H1 (cell line): ENCODE measurements around the gene CLEC7A. TPM values are rescaled to one million over a fixed set of nuclear protein-coding genes. Genes with fewer than 3 reads are reported as not detected.

Source experiments
- CTCF ChIA-PET: fragments of 300-600 bp; sonication (Branson Sonifier 250); formaldehyde crosslinking; loops from one replicate; lab custom pipeline; 2021; ENCODE audit not compliant: partially characterized antibody; lab: Charles Lee
- POLR2A ChIA-PET: fragments of 300-600 bp; sonication (Branson Sonifier 250); formaldehyde crosslinking; loops from one replicate; lab custom pipeline; 2021; ENCODE audit warnings: inconsistent platforms; ENCODE audit not compliant: partially characterized antibody; lab: Charles Lee
- DNase-seq, 2 experiments: peaks; one replicate each; pipeline versions ENCODE4 v3.0.0 to v3.0.0-alpha.2; 2010 to 2022; ENCODE audit warnings: low spot score in 2 of 2, low read depth in 1 of 2, mixed read lengths in 1 of 2
- FAIRE-seq: peaks from 2 replicates; lab custom pipeline; 2011; peaks lifted over from hg19 to GRCh38; lab: Jason Lieb, UNC
- H2AFZ ChIP-seq: 2 replicates; pipeline ENCODE4 v1.8.1; 2012; ENCODE audit warnings: low read length, inconsistent platforms
- H2AK5ac ChIP-seq: 2 replicates; pipeline ENCODE4 v1.6.1; 2013; ENCODE audit warnings: low read depth, low read length
- H2BK120ac ChIP-seq: replicated peaks from 2 replicates; pipeline ENCODE3; 2013; ENCODE audit warnings: low read depth, low read length, inconsistent platforms
- H2BK12ac ChIP-seq: 2 replicates; pipeline ENCODE4 v1.6.1; 2013; ENCODE audit warnings: low read depth, low read length
- H2BK15ac ChIP-seq: 2 replicates; pipeline ENCODE4 v1.6.1; 2013; ENCODE audit warnings: low read length
- H2BK20ac ChIP-seq: 2 replicates; pipeline ENCODE4 v1.6.1; 2013; ENCODE audit warnings: low read length
- H2BK5ac ChIP-seq: 2 replicates; pipeline ENCODE4 v1.6.1; 2013; ENCODE audit warnings: low read depth, low read length
- H3K14ac ChIP-seq: 2 replicates; pipeline ENCODE4 v1.6.1; 2013; ENCODE audit warnings: inconsistent platforms; ENCODE audit not compliant: insufficient read length
- H3K18ac ChIP-seq: 2 replicates; pipeline ENCODE4 v1.6.1; 2013; ENCODE audit warnings: low read length; ENCODE audit errors: extremely low read depth
- H3K23ac ChIP-seq: 2 replicates; pipeline ENCODE4 v1.6.1; 2013; ENCODE audit warnings: inconsistent platforms; ENCODE audit not compliant: insufficient read length
- H3K23me2 ChIP-seq: 2 replicates; pipeline ENCODE4 v1.6.1; 2013; ENCODE audit warnings: low read depth, low read length
- H3K27ac ChIP-seq: 2 replicates; pipeline ENCODE4 v1.6.1; 2011; ENCODE audit warnings: low read depth, low read length, inconsistent platforms
- H3K27me3 ChIP-seq, 4 experiments: replicated peaks in 1 of 4; 1 replicate in 1 of 4; 2 replicates in 3 of 4; pipeline versions ENCODE4 v1.6.1 to v1.8.1; 2011 to 2013; ENCODE audit warnings: low read length in 3 of 4, mild to moderate bottlenecking in 3 of 4, inconsistent platforms in 2 of 4, mixed read lengths in 2 of 4, moderate library complexity in 1 of 4; ENCODE audit not compliant: control insufficient read depth in 3 of 4, insufficient read depth in 3 of 4; ENCODE audit errors: extremely low read depth in 1 of 4
- H3K36me3 ChIP-seq, 4 experiments: 2 replicates each; pipeline versions ENCODE4 v1.6.1 to v1.8.1; 2011 to 2013; ENCODE audit warnings: mild to moderate bottlenecking in 4 of 4, low read length in 3 of 4, moderate library complexity in 2 of 4, control low read depth in 1 of 4, inconsistent platforms in 1 of 4; ENCODE audit not compliant: insufficient read depth in 4 of 4, control insufficient read depth in 2 of 4
- H3K4ac ChIP-seq: replicated peaks from 2 replicates; pipeline ENCODE3; 2013; ENCODE audit warnings: low read length, low read depth, mixed read lengths, inconsistent platforms; ENCODE audit not compliant: insufficient read length
- H3K4me1 ChIP-seq, 4 experiments: replicated peaks in 1 of 4; 1 replicate in 1 of 4; 2 replicates in 3 of 4; pipeline versions ENCODE4 v1.6.1 to v1.8.1; 2011 to 2013; ENCODE audit warnings: low read length in 3 of 4, inconsistent platforms in 2 of 4, mixed read lengths in 1 of 4; ENCODE audit not compliant: insufficient read depth in 4 of 4, control insufficient read depth in 3 of 4
- H3K4me2 ChIP-seq, 2 experiments: 2 replicates each; pipeline versions ENCODE4 v1.6.1 to v1.8.1; 2011 to 2013; ENCODE audit warnings: low read depth in 2 of 2, low read length in 2 of 2, control low read depth in 1 of 2, inconsistent platforms in 1 of 2, mild to moderate bottlenecking in 1 of 2; ENCODE audit not compliant: insufficient read depth in 1 of 2
- H3K4me3 ChIP-seq, 4 experiments: fragments of 200-600, 300-600 bp in 1 of 4; sonication (generic), shearing (Covaris generic), sonication (Bioruptor Twin) in 1 of 4; 2 replicates each; pipeline versions ENCODE4 v1.5.1 to v1.8.1; 2011 to 2016; ENCODE audit warnings: low read length in 4 of 4, low read depth in 3 of 4, control low read depth in 2 of 4, inconsistent platforms in 2 of 4, mild to moderate bottlenecking in 2 of 4, mixed read lengths in 1 of 4, moderate library complexity in 1 of 4; ENCODE audit not compliant: insufficient read depth in 2 of 4; ENCODE audit errors: extremely low read depth in 1 of 4
- H3K56ac ChIP-seq: replicated peaks from 2 replicates; pipeline ENCODE3; 2013; ENCODE audit warnings: low read depth, mild to moderate bottlenecking, mixed read lengths, low read length, inconsistent platforms; ENCODE audit not compliant: insufficient read length
- H3K79me1 ChIP-seq: 2 replicates; pipeline ENCODE4 v1.6.1; 2013; ENCODE audit warnings: low read depth, low read length, control low read depth
- H3K79me2 ChIP-seq, 2 experiments: 2 replicates each; pipeline versions ENCODE4 v1.6.1 to v1.8.1; 2012 to 2013; ENCODE audit warnings: low read length in 2 of 2, mild to moderate bottlenecking in 2 of 2, inconsistent platforms in 1 of 2; ENCODE audit not compliant: insufficient read depth in 2 of 2, control insufficient read depth in 1 of 2
- H3K9ac ChIP-seq, 4 experiments: replicated peaks in 1 of 4; 1 replicate in 1 of 4; 2 replicates in 3 of 4; pipeline versions ENCODE4 v1.6.1 to v1.8.1; 2011 to 2013; ENCODE audit warnings: low read depth in 3 of 4, low read length in 3 of 4, control low read depth in 2 of 4, mild to moderate bottlenecking in 2 of 4, moderate library complexity in 2 of 4, inconsistent platforms in 1 of 4; ENCODE audit errors: extremely low read depth in 1 of 4
- H3K9me3 ChIP-seq, 2 experiments: 2 replicates each; pipeline versions ENCODE4 v1.6.1 to v1.8.1; 2012 to 2013; ENCODE audit warnings: mild to moderate bottlenecking in 2 of 2, moderate library complexity in 2 of 2, control low read depth in 1 of 2, inconsistent platforms in 1 of 2, low read depth in 1 of 2, low read length in 1 of 2, mixed read lengths in 1 of 2; ENCODE audit not compliant: insufficient read depth in 2 of 2
- H4K20me1 ChIP-seq, 2 experiments: replicated peaks in 1 of 2; 2 replicates each; pipeline versions ENCODE3 to v1.8.1; 2011 to 2013; ENCODE audit warnings: inconsistent platforms in 2 of 2, low read length in 2 of 2, mild to moderate bottlenecking in 1 of 2; ENCODE audit not compliant: insufficient read depth in 2 of 2, control insufficient read depth in 1 of 2
- H4K5ac ChIP-seq: 2 replicates; pipeline ENCODE4 v1.6.1; 2013; ENCODE audit warnings: low read length, low read depth, mixed read lengths, inconsistent platforms; ENCODE audit not compliant: insufficient read length
- H4K8ac ChIP-seq: 2 replicates; pipeline ENCODE4 v1.8.0; 2013; ENCODE audit warnings: mild to moderate bottlenecking, moderate library complexity, low read length, inconsistent platforms; ENCODE audit not compliant: insufficient read depth; ENCODE audit errors: extremely low read depth
- H4K91ac ChIP-seq: replicated peaks from 2 replicates; pipeline ENCODE3; 2013; ENCODE audit warnings: low read length, mixed read lengths, inconsistent platforms; ENCODE audit not compliant: insufficient read length
- CBX5 ChIP-seq: fragments of 300-800, 300-1000 bp; sonication (generic); IDR thresholded peaks from 2 replicates; pipeline ENCODE4 v1.7.1; 2016; ENCODE audit warnings: antibody characterized with exemption, low read length, low read depth
- CBX8 ChIP-seq: fragments of 300-800, 300-1000 bp; sonication (generic); IDR thresholded peaks from 2 replicates; pipeline ENCODE4 v1.7.1; 2016; ENCODE audit warnings: low read depth, low read length, borderline replicate concordance
- GTF2F1 ChIP-seq: IDR thresholded peaks from 2 replicates; pipeline ENCODE4 v1.6.1; 2012; ENCODE audit warnings: low read depth, low read length, improper control_type of control experiment, borderline replicate concordance
- KDM5A ChIP-seq: fragments of 200-600 bp; IDR thresholded peaks from 2 replicates; pipeline ENCODE4 v1.7.1; 2012; ENCODE audit warnings: mild to moderate bottlenecking, low read length, inconsistent platforms, mixed read lengths
- POLR2A ChIP-seq, 2 experiments: IDR thresholded peaks; 1 replicate in 1 of 2; 2 replicates in 1 of 2; pipeline ENCODE4 v1.6.1; 2011; ENCODE audit warnings: low read depth in 2 of 2, low read length in 2 of 2, mild to moderate bottlenecking in 2 of 2; ENCODE audit errors: control extremely low read depth in 1 of 2
- POLR2AphosphoS5 ChIP-seq: IDR thresholded peaks from 2 replicates; pipeline ENCODE4 v1.6.1; 2011; ENCODE audit warnings: low read depth, low read length
- SIN3A ChIP-seq, 2 experiments: IDR thresholded peaks in 1 of 2; conservative IDR thresholded peaks in 1 of 2; 2 replicates each; pipeline ENCODE4 v1.6.1; 2011 to 2012; ENCODE audit warnings: low read length in 2 of 2, improper control_type of control experiment in 1 of 2, low read depth in 1 of 2, mild to moderate bottlenecking in 1 of 2
- TAF1 ChIP-seq: IDR thresholded peaks from 2 replicates; pipeline ENCODE4 v1.6.1; 2011; ENCODE audit warnings: mild to moderate bottlenecking, low read depth, low read length
- TCF12 ChIP-seq: IDR thresholded peaks from 2 replicates; pipeline ENCODE4 v1.6.1; 2011; ENCODE audit warnings: low read depth, mild to moderate bottlenecking, low read length
- WGBS, 2 experiments: shearing (Covaris generic) in 1 of 2; methylation state at CpG; one replicate each; pipeline versions ENCODE4 v1.1.6 to v1.1.7; 2013 to 2015; ENCODE audit warnings: low lambda C conversion rate in 2 of 2, mixed read lengths in 2 of 2, inconsistent platforms in 1 of 2, low coverage in 1 of 2, missing lambda C conversion rate in 1 of 2; ENCODE audit not compliant: insufficient replicate concordance in 2 of 2, insufficient coverage in 1 of 2, insufficient read length in 1 of 2; ENCODE audit errors: extremely low coverage in 1 of 2, missing lambda C conversion rate in 1 of 2; 5-methylcytosine and 5-hydroxymethylcytosine counted together
- polyA plus RNA-seq, 7 experiments: library from polyadenylated mRNA; depleted of rRNA in 3 of 7; stranded (reverse) in 5 of 7; unstranded in 2 of 7; fragments of >200 nt in 5 of 7; fragments of 200-250 nt in 2 of 7; gene quantifications; 1 replicate in 5 of 7; 2 replicates in 1 of 7; 4 replicates in 1 of 7; pipeline versions ENCODE4 v1.2.1 to v1.2.3, GENCODE V29; 2011 to 2013; ENCODE audit warnings: missing spikeins in 2 of 7, mixed read lengths in 2 of 7
- total RNA-seq: library from RNA; stranded (reverse); fragmentation: NEBNext Ultra II Directional; extraction: Animal tissue kit (Norgen Biotek cat#: 25700); gene quantifications from 2 replicates; pipeline ENCODE4 v1.2.1, GENCODE V29; 2021
- TF ChIP-seq, protein P1 (sequence below): IDR thresholded peaks from 2 replicates; pipeline ENCODE4 v1.6.1; 2012; ENCODE audit warnings: inconsistent platforms

Gene CLEC7A
- total and polyA plus RNA-seq, 2 of the 8 experiments (the other 6 are each of a cell fraction or from before 2014, with no cell fraction given): 0.09 to 0.15 TPM

DNA sequence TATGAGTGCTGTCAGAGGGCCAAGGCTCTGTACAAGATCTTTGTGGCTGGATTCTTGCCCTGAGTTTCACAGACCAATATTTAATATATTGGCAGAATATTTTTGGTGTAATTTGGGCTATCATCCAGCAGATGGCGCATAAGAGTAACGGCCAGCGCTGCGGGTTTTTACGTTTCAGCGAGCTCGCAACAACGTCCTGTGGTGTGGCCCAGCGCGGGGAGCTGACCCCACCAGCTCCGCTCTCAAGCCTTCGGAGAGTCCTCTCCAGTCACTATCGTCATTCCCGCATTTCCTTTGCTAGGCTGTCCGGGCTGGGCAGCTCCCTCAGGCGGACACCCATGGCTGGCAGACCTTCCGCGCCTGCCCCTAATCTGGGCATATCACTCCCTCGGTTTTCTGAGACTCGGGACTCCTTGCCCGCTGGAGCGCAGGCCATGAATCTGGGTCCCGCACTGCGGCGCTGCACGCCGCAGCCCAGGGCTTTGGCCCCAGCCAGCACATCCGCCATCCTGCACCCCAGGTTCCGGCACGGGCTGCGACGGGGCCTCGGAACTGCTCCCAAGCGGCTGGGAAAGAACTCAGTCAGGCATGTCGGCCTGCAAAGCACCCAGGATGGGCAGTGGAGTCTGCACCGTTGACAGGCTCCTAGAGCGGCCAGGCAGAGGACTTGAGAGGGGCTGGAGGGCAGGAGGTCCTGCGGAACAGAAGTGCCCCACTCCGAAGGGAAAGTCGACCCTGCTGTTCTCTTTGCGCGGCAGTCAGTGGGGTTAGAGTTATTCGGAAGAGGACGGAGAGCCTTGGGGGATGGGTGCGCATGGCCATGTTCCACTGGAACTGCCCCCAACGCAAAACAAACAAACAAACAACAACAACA lies 23.5 kb upstream of the CLEC7A start:
- peaks cover 0 to 4% (median 1%) of the 10 kb centered on the region in 4 experiments; a peak in 2 of 7 replicates for H3K4me1 ChIP-seq
- H3K79me1 ChIP-seq: no peaks in the 10 kb centered on the region
- no peaks in the 10 kb centered on the region for H3K27me3 ChIP-seq
- peak overlapping the region; percentile 95 for H3K18ac ChIP-seq
- peak overlapping the region; percentile 97 for H2AFZ ChIP-seq
- peak overlapping the region; percentile 19 for H4K5ac ChIP-seq
- H4K8ac ChIP-seq: peak overlapping the region; percentile 47; the same call in 1 of the 2 replicates
- no peaks in the 10 kb centered on the region for H3K36me3 ChIP-seq
- H2BK12ac ChIP-seq: 0 out of 2 replicates have a peak overlapping the region, but pooled peaks have one; percentile 55
- peaks cover 5% of the 10 kb centered on the region for H3K23me2 ChIP-seq
- H3K9ac ChIP-seq: peak overlapping the region in 3 of 4 experiments; percentile 14 to 81 (median 77); a peak in 6 of 7 replicates
- WGBS, 2 experiments: 2% methylated on average over 44 of the region's 46 CpGs; no CpG with 5 or more reads in 1 of the 2 experiments
- H4K20me1 ChIP-seq: no peaks in the 10 kb centered on the region
- H3K9me3 ChIP-seq: no peaks in the 10 kb centered on the region
- no peak overlapping the region for H3K4ac ChIP-seq
- H2BK20ac ChIP-seq: no peak overlapping the region
- H3K14ac ChIP-seq: no peak overlapping the region
- no peaks in the 10 kb centered on the region for H3K79me2 ChIP-seq
- H4K91ac ChIP-seq: peak overlapping the region; percentile 22
- H2BK15ac ChIP-seq: peak overlapping the region; percentile 95
- peak overlapping the region; percentile 34 for H3K56ac ChIP-seq
- H2BK120ac ChIP-seq: peak overlapping the region; percentile 2
- no peak overlapping the region for H3K23ac ChIP-seq
- no peak overlapping the region for H2AK5ac ChIP-seq
- peak overlapping the region; percentile 51; the same call in 1 of the 2 replicates for H3K27ac ChIP-seq
- peak; percentile 61 to 82 for DNase-seq
- FAIRE-seq: peak; percentile 89
- H3K4me2 ChIP-seq: peak overlapping the region; percentile 75 to 83
- peak overlapping the region; percentile 50 to 70 (median 66) for H3K4me3 ChIP-seq
- ChIA-PET CTCF (interaction anchor here (0.6 to 4.5 kb wide), 37 partner anchors 8 to 522 kb away, joined by 3 to 36 read pairs (median 4); partner anchors contain the start of genes CLEC12B and OLR1), POLR2A (interaction anchor here (0.5 to 2.0 kb wide), 11 partner anchors 10 to 260 kb away, joined by 3 to 14 read pairs (median 4); partner anchors contain the start of genes CLEC7A and GABARAPL1)
- H2BK5ac ChIP-seq: peak overlapping the region; percentile 80; the same call in 1 of the 2 replicates
- TF ChIP-seq CBX8: no peak
- no peak for TF ChIP-seq GTF2F1
- TF ChIP-seq CBX5: no peak
- no peak for TF ChIP-seq SIN3A (conservative IDR thresholded peaks at IDR 0.05 in 1 of 2, IDR thresholded peaks at IDR 0.05 in 1 of 2; ENCODE audit: low read depth in 1 of 2, low read length in 2 of 2)
- no peak for TF ChIP-seq TCF12
- TF ChIP-seq, protein P1, sequence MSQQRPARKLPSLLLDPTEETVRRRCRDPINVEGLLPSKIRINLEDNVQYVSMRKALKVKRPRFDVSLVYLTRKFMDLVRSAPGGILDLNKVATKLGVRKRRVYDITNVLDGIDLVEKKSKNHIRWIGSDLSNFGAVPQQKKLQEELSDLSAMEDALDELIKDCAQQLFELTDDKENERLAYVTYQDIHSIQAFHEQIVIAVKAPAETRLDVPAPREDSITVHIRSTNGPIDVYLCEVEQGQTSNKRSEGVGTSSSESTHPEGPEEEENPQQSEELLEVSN: 0 out of 2 replicates have a peak, but pooled peaks have one; percentile 45
- peak; percentile 71 for TF ChIP-seq POLR2AphosphoS5
- TF ChIP-seq KDM5A: no peak
- TF ChIP-seq POLR2A (IDR thresholded peaks at IDR 0.05; ENCODE audit: control extremely low read depth in 1 of 2, low read depth in 2 of 2, low read length in 2 of 2): peak; percentile 32 to 39; a peak in 2 of 3 replicates
- peak; percentile 70; the same call in 1 of the 2 replicates for TF ChIP-seq TAF1
